Hematopoietic multipotent progenitor cell treated with erythropoietin and hydrocortisone succinate and interleukin-3 and kit ligand, for 17 days (in vitro differentiated cells): ENCODE results near the gene ZFP28.

Experiments
- DNase-seq: peaks from one replicate; pipeline ENCODE4 v3.0.0-alpha.2; 2015; ENCODE audit warnings: low spot score

The ZFP28 gene

DNA sequence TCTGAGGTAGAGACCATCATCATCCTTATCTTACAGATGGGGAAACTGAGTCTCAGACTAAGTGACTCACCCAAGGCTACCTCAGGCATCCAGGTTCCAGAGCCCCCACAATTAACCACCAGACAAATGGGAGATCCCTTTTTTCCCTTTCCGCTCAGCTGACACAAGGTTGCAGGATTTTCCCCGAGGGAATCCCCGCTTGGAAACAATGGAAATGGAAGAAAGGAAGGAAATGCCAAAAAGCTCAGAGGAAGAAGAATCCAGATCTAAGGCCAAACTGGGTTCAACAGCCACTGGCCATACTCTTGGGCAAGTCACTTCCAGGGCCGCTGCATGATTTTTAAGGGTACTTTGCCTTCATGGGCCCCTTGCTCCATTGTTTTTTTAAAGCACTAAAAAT, 57.9 kb downstream of the ZFP28 start:
- DNase-seq = no peak

DNA sequence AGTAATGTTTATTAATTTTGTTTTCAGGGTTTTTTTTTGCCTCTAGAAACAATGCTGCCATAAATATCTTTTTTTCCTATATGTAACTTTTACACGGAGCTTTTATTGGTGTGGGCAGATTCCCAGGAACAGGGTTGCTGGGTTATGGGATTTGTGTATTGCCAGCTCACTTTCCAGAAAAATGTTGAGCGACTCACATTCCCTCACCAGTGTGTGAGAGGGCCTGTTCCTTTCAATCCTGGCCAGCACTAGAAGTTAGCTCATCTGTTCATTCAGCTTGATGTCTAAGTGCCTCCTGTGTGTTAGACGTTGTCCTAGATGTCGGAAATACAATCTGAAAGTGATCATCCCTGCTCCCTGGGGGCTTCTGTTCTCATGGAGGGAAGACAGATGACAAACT, 58.9 kb downstream of the ZFP28 start:
- no peak for DNase-seq

DNA sequence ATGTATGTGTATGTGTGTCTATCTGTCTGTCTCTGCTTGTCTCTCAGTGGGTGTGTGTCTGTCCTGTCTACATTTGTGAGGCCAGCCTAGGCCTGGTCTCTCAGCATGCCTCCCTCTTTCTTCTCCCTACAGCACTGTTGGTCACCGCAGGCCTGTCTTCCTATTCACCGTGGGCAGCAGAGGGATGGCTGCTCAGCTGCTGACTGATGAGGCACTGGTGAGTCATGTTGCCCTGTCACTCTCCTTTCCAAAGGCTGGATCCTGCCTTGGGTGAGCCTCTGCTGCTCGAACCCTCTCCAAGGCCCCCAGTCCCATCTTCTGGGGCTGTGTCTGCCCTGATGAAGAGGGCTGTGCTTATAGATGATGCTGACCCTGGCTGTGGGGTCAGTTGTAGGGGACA, 62.6 kb downstream of the ZFP28 start:
- DNase-seq = no peak

DNA sequence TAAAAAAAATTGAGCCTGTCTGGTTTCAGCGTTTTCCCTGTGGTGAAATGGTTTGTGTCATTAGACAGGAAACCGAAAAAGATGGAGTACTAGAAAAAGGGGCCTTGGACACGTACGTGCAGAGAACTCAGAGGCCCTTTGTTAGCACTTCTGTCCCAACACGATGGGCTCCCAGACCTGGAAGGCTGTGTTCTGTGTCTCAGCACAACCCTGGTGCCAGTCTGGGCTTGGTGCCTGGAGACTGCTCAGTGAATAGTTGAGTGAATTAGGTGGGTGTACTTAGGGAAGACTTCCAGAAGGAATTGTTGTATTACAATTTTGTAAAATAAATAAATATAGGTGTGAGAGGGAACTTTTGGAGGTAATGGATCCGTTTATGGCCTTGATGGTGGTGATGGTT, 65.1 kb downstream of the ZFP28 start:
- DNase-seq = no peak
